ENCODE data around the gene TMEM178B.

Gene TMEM178B

DNA sequence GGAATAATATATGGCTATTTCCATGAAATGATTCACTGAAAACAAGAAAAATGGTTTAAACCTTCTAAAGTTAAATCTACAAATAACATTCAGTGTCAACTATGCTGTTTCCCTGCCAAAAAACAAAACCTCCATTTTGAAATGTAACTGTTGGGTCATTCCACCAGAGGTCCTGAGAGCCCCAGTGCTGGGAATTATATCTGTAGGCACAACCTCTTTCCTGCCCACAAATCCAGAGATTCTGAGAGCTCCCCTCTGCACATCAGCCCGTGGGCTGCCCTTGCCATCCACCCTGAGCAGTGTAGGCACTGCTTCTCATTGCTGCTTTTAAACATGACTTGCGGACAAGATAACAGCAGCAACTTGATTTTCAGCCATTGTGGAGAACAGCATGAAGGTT, 198.6 kb downstream of the TMEM178B start:
- H3K4me3 ChIP-seq (ENCODE audit: low read depth, low read length) = no peak overlapping the region
- no peak for DNase-seq (ENCODE audit: low read depth)
- TF ChIP-seq, protein P1, sequence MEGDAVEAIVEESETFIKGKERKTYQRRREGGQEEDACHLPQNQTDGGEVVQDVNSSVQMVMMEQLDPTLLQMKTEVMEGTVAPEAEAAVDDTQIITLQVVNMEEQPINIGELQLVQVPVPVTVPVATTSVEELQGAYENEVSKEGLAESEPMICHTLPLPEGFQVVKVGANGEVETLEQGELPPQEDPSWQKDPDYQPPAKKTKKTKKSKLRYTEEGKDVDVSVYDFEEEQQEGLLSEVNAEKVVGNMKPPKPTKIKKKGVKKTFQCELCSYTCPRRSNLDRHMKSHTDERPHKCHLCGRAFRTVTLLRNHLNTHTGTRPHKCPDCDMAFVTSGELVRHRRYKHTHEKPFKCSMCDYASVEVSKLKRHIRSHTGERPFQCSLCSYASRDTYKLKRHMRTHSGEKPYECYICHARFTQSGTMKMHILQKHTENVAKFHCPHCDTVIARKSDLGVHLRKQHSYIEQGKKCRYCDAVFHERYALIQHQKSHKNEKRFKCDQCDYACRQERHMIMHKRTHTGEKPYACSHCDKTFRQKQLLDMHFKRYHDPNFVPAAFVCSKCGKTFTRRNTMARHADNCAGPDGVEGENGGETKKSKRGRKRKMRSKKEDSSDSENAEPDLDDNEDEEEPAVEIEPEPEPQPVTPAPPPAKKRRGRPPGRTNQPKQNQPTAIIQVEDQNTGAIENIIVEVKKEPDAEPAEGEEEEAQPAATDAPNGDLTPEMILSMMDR (conservative IDR thresholded peaks at IDR 0.05; ENCODE audit: low read depth, low read length) = no peak

DNA sequence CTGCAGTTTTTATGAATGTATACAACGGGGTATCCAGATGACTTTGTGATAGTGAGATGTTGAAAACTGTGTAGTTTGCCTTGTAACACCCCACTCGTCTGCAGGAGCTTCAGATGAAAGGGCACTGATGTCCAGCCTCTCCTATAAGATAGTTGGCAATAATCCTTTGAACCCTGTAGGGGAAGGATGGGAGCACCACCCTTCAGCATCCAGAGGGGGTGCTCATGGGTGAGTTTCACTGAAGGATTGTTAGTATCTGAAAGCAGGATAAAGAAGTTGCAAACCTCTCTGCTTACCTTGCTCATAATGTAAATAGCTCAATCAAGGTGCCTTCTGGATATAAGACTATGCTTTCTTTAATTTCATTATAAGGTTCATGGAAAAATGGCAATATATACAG, 201.5 kb downstream of the TMEM178B start:
- TF ChIP-seq, protein P1 (conservative IDR thresholded peaks at IDR 0.05; ENCODE audit: low read depth, low read length) = no peak
- no peak for DNase-seq (ENCODE audit: low read depth)
- H3K4me3 ChIP-seq (ENCODE audit: low read depth, low read length) = no peak overlapping the region

DNA sequence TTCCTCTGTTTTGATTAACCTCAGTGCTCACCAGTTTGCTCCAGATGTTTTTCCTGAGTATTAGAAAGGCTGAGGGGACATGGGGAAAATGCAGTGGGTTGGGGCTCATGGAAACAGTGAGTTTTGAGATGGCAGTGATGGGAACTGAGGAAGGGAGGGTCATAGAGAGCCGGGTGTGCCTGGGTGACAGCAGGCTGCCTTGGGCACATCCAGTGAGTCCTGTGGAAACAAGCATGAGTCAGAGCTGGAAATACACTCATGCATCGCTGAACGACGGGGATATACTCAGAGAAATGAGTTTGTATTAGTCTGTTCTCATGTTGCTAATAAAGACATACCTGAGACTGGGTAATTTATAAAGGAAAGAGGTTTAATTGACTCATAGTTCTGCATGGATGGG, 202.2 kb downstream of the TMEM178B start:
- no peak for DNase-seq (ENCODE audit: low read depth)
- TF ChIP-seq, protein P1 (conservative IDR thresholded peaks at IDR 0.05; ENCODE audit: low read depth, low read length) = no peak
- H3K4me3 ChIP-seq (ENCODE audit: low read depth, low read length) = no peak overlapping the region

DNA sequence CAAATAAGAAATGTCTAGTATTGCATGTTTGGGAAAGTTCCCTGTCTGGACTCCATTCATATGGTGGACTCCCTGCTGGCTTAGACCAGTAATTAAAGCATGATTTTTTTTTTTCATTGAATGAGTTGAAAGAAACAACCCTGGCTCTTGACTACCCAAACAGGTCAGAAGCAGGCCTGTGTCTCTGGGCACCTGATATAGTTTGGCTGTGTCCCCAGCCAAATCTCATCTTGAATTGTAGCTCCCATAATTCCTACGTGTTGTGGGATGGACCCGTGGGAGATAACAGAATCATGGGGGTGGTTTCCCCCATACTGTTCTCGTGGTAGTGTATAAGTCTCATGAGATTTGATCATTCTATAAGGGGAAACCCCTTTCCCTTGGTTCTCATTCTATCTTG, 206.2 kb downstream of the TMEM178B start:
- no peak overlapping the region for H3K4me3 ChIP-seq (ENCODE audit: low read depth, low read length)
- DNase-seq (ENCODE audit: low read depth) = no peak
- TF ChIP-seq, protein P1 (conservative IDR thresholded peaks at IDR 0.05; ENCODE audit: low read depth, low read length) = no peak

DNA sequence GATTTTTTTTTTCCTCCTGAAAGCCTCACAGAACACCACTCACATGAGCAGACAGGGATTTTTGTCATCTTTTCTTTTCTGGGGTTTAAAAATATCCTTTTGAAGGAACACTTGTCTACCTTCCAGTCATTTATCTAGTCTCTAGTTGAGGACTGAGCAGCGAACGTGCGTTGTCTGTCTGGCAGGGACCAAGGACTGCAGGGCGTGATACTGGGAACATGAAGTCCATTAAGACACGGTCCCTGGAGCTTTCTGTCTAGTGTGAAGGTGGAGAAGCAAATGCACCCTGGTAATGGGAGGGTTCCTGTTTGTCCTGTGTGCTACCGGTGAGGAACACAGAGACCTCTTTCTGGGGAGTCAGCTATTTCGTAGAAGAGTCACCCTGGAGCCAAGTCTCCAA, 207.4 kb downstream of the TMEM178B start:
- no peak overlapping the region for H3K4me3 ChIP-seq (ENCODE audit: low read depth, low read length)
- TF ChIP-seq, protein P1 (conservative IDR thresholded peaks at IDR 0.05; ENCODE audit: low read depth, low read length) = no peak
- no peak for DNase-seq (ENCODE audit: low read depth)

DNA sequence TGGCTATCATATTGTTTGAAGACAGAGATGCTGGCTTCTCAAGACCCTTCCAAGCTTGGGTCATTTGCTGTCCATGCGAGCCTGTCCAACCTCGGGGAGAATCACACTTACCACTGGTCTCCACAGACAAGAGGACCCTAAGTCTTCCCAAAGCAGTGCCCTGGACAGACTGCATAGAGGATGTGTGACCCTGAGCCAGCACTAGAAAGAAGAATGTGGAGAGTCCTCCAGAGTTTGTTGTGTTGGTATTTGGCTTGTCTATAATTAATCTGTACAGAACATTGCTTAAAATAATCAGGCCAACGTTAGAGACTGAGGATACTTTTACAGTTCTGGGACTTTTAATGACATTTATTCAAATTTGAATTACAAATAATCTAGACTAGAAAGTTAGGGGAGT, 212.7 kb downstream of the TMEM178B start:
- DNase-seq (ENCODE audit: low read depth) = no peak
- no peak overlapping the region for H3K4me3 ChIP-seq (ENCODE audit: low read depth, low read length)
- TF ChIP-seq, protein P1 (conservative IDR thresholded peaks at IDR 0.05; ENCODE audit: low read depth, low read length) = no peak

DNA sequence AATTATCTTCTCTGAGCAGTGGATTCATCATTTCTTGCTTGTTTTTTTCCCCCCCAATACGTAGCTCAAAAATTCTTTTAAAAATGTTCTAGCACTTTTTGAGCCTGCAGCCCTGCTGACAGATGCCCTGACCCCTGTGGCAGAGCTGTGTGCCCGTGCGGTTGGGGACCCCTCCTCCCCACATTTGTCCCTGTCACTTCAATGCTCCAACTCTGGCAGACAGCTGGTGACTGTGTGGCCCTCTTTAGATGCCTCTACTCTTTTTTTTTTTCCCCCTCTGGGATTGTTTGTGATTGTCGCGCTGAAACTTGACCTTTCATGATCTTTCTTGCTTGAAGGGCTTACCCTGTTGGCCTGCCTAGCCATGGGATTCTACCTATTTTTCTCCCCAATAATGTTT, 214.1 kb downstream of the TMEM178B start:
- TF ChIP-seq, protein P1 (conservative IDR thresholded peaks at IDR 0.05; ENCODE audit: low read depth, low read length) = no peak
- no peak overlapping the region for H3K4me3 ChIP-seq (ENCODE audit: low read depth, low read length)
- DNase-seq (ENCODE audit: low read depth) = no peak

All from choroid plexus epithelial cell (primary cell).